Pancreas (tissue), 10 donors: ENCODE results near the gene CLCNKB. TPM values are rescaled to one million over a fixed set of nuclear protein-coding genes. Genes with fewer than 3 reads are reported as not detected.

Source experiments
- ATAC-seq, 4 donors: fragments of 200-7000 bp; cut with Tn5 transposase; one replicate each; pipeline versions ENCODE4 v1.8.0 to v1.9.1; 2020; ENCODE audit warnings: mild to moderate bottlenecking in 4 of 4, moderate library complexity in 4 of 4
- DNase-seq, 6 donors: peaks; one replicate each; pipeline ENCODE4 v3.0.0-alpha.2; 2020
- FAIRE-seq: peaks from 2 replicates; lab custom pipeline; 2012; peaks lifted over from hg19 to GRCh38; lab: Jason Lieb, UNC
- H3K27ac ChIP-seq, 4 donors: fragments of 200-600 bp; sonication (generic); 1 replicate in 3 of 4; 2 replicates in 1 of 4; pipeline versions ENCODE4 v1.5.0 to v1.8.0; 2020
- H3K27me3 ChIP-seq, 4 donors: fragments of 200-600 bp; one replicate each; pipeline ENCODE4 v1.8.0; 2021
- H3K36me3 ChIP-seq, 3 donors: fragments of 200-600 bp; sonication (generic) in 1 of 3; one replicate each; pipeline versions ENCODE4 v1.5.0 to v1.8.0; 2020 to 2021
- H3K4me1 ChIP-seq, 3 donors: fragments of 200-600 bp; one replicate each; pipeline ENCODE4 v1.8.0; 2021
- H3K4me3 ChIP-seq, 4 donors: fragments of 200-600 bp; sonication (generic) in 2 of 4; one replicate each; pipeline versions ENCODE4 v1.5.0 to v1.8.0; 2020 to 2021
- H3K9me3 ChIP-seq, 4 donors: fragments of 200-600 bp; one replicate each; pipeline ENCODE4 v1.8.0; 2021
- CTCF ChIP-seq, 4 donors: fragments of 200-600 bp; sonication (generic) in 3 of 4; IDR thresholded peaks; one replicate each; pipeline versions ENCODE4 v1.5.0 to v1.8.0; 2021; ENCODE audit warnings: antibody characterized with exemption in 4 of 4
- WGBS, 2 donors: extraction: QIAGEN DNeasy Blood & Tissue Kit; methylation state at CpG; one replicate each; pipeline ENCODE4 v1.1.7; 2013; 5-methylcytosine and 5-hydroxymethylcytosine counted together
- intact Hi-C, 3 donors: fragments of 100-400 bp; cut with DNase I; formaldehyde crosslinking; loops; one replicate each; pipeline versions ENCODE4 v1.11.1 to v1.14.2; 2022
- polyA plus RNA-seq, 2 donors: library from polyadenylated mRNA; stranded (reverse); fragments of 200-250 nt; gene quantifications; one replicate each; pipeline ENCODE4 v1.2.3, GENCODE V29; 2013
- total RNA-seq, 6 donors: library from RNA; stranded (reverse); fragmentation: NEBNext Ultra II Directional in 4 of 6; extraction: Animal tissue kit (Norgen Biotek cat#: 25700) in 4 of 6; gene quantifications; one replicate each; pipeline versions ENCODE4 v1.2.1 to v1.2.4, GENCODE V29; 2021 to 2023
- donor health status: healthy with polysubstance abuse.
- donor health status: DM: no; HTN: no; CAD: no; lungs with moderate emphysema.
- donor health status: DM: no; HTN: no; CAD: no.
- donor health status: control.
- donor health status: control.
- donor health status: Bipolar disorder and iron deficiency.
- donor health status: DM: yes; HTN: yes; CAD: no.
- donor health status: DM: no; HTN: no; CAD: no.
- donor health status: DM: no; HTN: no; CAD: no.
- donor health status: DM: yes; HTN: yes; CAD: no.

The CLCNKB gene
- total and polyA plus RNA-seq, 8 donors = 0.54 to 1.7 (median 0.93) TPM

GRCh38 chr1:16075337-16076030 lies 31.9 kb downstream of the CLCNKB start:
- TF ChIP-seq CTCF (IDR thresholded peaks at IDR 0.05) = no peak
- ATAC-seq (no peak), FAIRE-seq (no peak), DNase-seq (peak in 1 of 6 donors; percentile 52)
- WGBS, 2 donors = 56 to 61% methylated on average over 11 of the region's 11 CpGs
- H3K27me3 ChIP-seq = no peaks in the 10 kb centered on the region
- H3K36me3 ChIP-seq = no peaks in the 10 kb centered on the region
- H3K9me3 ChIP-seq = no peaks in the 10 kb centered on the region
- intact Hi-C loops = loop anchor here (5.0 to 10.0 kb wide), 3 partner anchors 117 to 287 kb away; no protein-coding TSS in a partner anchor
- H3K4me3 ChIP-seq = no peak overlapping the region
- no peak overlapping the region for H3K27ac ChIP-seq
- H3K4me1 ChIP-seq = peaks cover 0 to 3% (median 0%) of the 10 kb centered on the region in 3 donors

- Histone ChIP-seq H3K4me1 (peaks cover 0 to 3% (median 0%) of the 10 kb centered on the region in 3 donors), H3K36me3 (no peaks in the 10 kb centered on the region), H3K9me3 (no peaks in the 10 kb centered on the region), H3K27ac (no peak overlapping the region), H3K27me3 (no peaks in the 10 kb centered on the region), H3K4me3 (no peak overlapping the region)
- WGBS, 2 donors = 84 to 89% methylated on average over 14 of the region's 14 CpGs
- intact Hi-C loops = loop anchor here (5.0 to 10.0 kb wide), 3 partner anchors 116 to 286 kb away; no protein-coding TSS in a partner anchor
- TF ChIP-seq CTCF (IDR thresholded peaks at IDR 0.05) = no peak
- FAIRE-seq (no peak), DNase-seq (peak in 2 of 6 donors; percentile 17 to 46), ATAC-seq (no peak)
Observed at GRCh38 chr1:16076031-16076864, 32.7 kb downstream of the CLCNKB start.

GRCh38 chr1:16076865-16077238 lies 33.3 kb downstream of the CLCNKB start:
- H3K27me3 ChIP-seq = no peaks in the 10 kb centered on the region
- no peak overlapping the region for H3K27ac ChIP-seq
- ATAC-seq (peak in 2 of 4 donors; percentile 1 to 3), FAIRE-seq (no peak), DNase-seq (peak in 1 of 6 donors; percentile 40)
- TF ChIP-seq CTCF (IDR thresholded peaks at IDR 0.05) = no peak
- no peaks in the 10 kb centered on the region for H3K9me3 ChIP-seq
- no peaks in the 10 kb centered on the region for H3K36me3 ChIP-seq
- peaks cover 0 to 3% (median 0%) of the 10 kb centered on the region in 3 donors for H3K4me1 ChIP-seq
- intact Hi-C loops = loop anchor here (5.0 to 10.0 kb wide), 3 partner anchors 115 to 285 kb away; no protein-coding TSS in a partner anchor
- no peak overlapping the region for H3K4me3 ChIP-seq
- WGBS, 2 donors = 73 to 78% methylated on average over 11 of the region's 11 CpGs

- FAIRE-seq = no peak
- 77 to 78% methylated on average over 12 of the region's 12 CpGs for WGBS, 2 donors
- no peak overlapping the region for H3K27ac ChIP-seq
- intact Hi-C loops = loop anchor here (5.0 to 10.0 kb wide), 3 partner anchors 115 to 285 kb away; no protein-coding TSS in a partner anchor
- no peaks in the 10 kb centered on the region for H3K27me3 ChIP-seq
- no peaks in the 10 kb centered on the region for H3K36me3 ChIP-seq
- TF ChIP-seq CTCF (IDR thresholded peaks at IDR 0.05) = no peak
- no peak for ATAC-seq
- no peak overlapping the region for H3K4me3 ChIP-seq
- no peaks in the 10 kb centered on the region for H3K9me3 ChIP-seq
- DNase-seq = peak in 1 of 6 donors; percentile 40
- peaks cover 0 to 3% (median 0%) of the 10 kb centered on the region in 3 donors for H3K4me1 ChIP-seq
Observed at GRCh38 chr1:16077406-16078245, 34.0 kb downstream of the CLCNKB start.
